Vagina (tissue), 2 donors: Measurements from ENCODE around the gene EVL. TPM values are rescaled to one million over a fixed set of nuclear protein-coding genes. Genes with fewer than 3 reads are reported as not detected.

ENCODE experiments used
- DNase-seq, 2 donors: peaks; one replicate each; pipeline ENCODE4 v3.0.0-alpha.2; 2017; ENCODE audit errors: extremely low spot score in 2 of 2
- H3K27ac ChIP-seq: fragments of 200-600 bp; sonication (generic); one replicate; pipeline ENCODE4 v1.5.1; 2019
- H3K27me3 ChIP-seq: fragments of 200-600 bp; sonication (generic); one replicate; pipeline ENCODE4 v1.5.1; 2019
- H3K36me3 ChIP-seq, 2 donors: fragments of 200-600 bp; sonication (generic); one replicate each; pipeline ENCODE4 v1.5.1; 2017 to 2019
- H3K4me1 ChIP-seq: fragments of 200-600 bp; sonication (generic); one replicate; pipeline ENCODE4 v1.5.1; 2019
- H3K4me3 ChIP-seq, 2 donors: fragments of 200-600 bp; sonication (generic); 1 replicate in 1 of 2; 2 replicates in 1 of 2; pipeline ENCODE4 v1.5.1; 2016 to 2019
- H3K9me3 ChIP-seq: fragments of 200-600 bp; sonication (generic); one replicate; pipeline ENCODE4 v1.5.1; 2019
- POLR2A ChIP-seq, 2 donors: fragments of 450-650 bp; IDR thresholded peaks; one replicate each; pipeline ENCODE4 v1.6.1; 2017; ENCODE audit warnings: antibody characterized with exemption in 2 of 2, mild to moderate bottlenecking in 2 of 2, moderate library complexity in 2 of 2
- POLR2AphosphoS5 ChIP-seq, 2 donors: sonication (generic); formaldehyde crosslinking; IDR thresholded peaks; one replicate each; pipeline ENCODE4 v1.9.0; 2017; ENCODE audit warnings: antibody characterized with exemption in 2 of 2, mild to moderate bottlenecking in 2 of 2, low read depth in 1 of 2; ENCODE audit not compliant: insufficient read depth in 1 of 2
- intact Hi-C: fragments of 100-400 bp; cut with DNase I; formaldehyde crosslinking; loops from one replicate; pipeline ENCODE4 v1.15.1; 2023
- total RNA-seq: library from RNA; depleted of rRNA; stranded (reverse); fragments of >200 nt; gene quantifications from one replicate; pipeline ENCODE4 v1.2.3, GENCODE V29; 2016
- TF ChIP-seq, protein P1 (sequence below), 3 experiments: fragments of 450-650 bp in 2 of 3; fragments of 200-600 bp in 1 of 3; sonication (generic) in 1 of 3; IDR thresholded peaks; one replicate each; pipeline ENCODE4 v1.5.1; 2017 to 2019; ENCODE audit warnings: antibody characterized with exemption in 3 of 3, mild to moderate bottlenecking in 2 of 3, moderate library complexity in 2 of 3

The EVL gene
- total RNA-seq, 1 donor from 2014 or later = 112 TPM

DNA sequence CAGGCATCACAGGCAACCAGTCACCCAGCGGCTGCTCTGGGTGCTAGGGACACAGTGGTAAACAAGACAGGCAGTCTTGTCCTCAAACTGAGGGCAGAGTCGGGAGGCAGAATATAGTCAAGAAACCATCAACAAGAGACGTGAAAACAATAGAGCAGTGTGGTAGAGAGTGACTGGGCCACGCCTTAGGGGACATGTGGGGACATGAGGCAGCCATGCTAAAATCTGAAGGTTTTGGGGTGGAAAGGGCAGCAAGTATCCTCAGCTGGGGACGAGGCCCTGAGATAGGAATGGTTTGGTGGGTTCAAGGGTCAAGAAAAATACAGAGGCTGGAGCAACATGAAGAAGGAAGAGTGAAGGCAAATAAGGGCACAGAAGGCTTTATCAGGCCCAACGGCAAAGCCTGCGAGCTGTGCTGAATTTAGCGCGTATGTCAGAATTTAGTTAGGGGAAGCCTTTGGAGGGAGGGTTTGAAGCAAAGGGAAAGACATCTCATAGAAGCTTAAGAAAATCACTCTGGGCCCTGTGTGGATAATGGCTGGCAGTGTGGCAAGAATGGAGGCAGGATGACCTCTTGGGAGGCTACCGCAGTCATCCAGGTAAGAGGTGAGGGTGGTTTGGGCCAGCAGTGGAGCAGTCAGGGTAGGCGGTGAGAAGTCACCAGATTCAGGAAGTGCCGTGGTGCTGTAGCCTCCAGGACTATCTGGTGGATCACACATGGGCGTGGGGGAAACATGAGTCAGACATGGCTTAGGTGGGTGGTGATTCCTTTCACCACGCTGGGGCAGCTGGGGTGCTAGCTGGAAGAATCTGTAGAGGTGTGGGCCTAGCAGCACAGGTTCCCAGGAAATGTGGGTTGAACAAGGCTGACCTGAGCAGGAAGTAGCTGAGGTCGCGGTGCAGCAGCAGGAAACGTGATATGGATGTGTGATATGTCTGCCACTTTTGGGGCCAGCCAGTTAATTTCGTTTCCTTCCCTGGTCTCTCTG, 3.0 kb downstream of the EVL start:
- Histone ChIP-seq H3K4me1 (peaks cover 42% of the 10 kb centered on the region), H3K36me3 (no peaks in the 10 kb centered on the region), H3K9me3 (no peaks in the 10 kb centered on the region), H3K27me3 (no peaks in the 10 kb centered on the region), H3K4me3 (peak overlapping the region in 1 of 2 donors; percentile 15), H3K27ac (peak overlapping the region; percentile 70)
- intact Hi-C loops = no loop called here
- TF ChIP-seq, protein P1, sequence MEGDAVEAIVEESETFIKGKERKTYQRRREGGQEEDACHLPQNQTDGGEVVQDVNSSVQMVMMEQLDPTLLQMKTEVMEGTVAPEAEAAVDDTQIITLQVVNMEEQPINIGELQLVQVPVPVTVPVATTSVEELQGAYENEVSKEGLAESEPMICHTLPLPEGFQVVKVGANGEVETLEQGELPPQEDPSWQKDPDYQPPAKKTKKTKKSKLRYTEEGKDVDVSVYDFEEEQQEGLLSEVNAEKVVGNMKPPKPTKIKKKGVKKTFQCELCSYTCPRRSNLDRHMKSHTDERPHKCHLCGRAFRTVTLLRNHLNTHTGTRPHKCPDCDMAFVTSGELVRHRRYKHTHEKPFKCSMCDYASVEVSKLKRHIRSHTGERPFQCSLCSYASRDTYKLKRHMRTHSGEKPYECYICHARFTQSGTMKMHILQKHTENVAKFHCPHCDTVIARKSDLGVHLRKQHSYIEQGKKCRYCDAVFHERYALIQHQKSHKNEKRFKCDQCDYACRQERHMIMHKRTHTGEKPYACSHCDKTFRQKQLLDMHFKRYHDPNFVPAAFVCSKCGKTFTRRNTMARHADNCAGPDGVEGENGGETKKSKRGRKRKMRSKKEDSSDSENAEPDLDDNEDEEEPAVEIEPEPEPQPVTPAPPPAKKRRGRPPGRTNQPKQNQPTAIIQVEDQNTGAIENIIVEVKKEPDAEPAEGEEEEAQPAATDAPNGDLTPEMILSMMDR (IDR thresholded peaks at IDR 0.05) = no peak
- peak in 1 of 2 donors; percentile 47 for TF ChIP-seq POLR2AphosphoS5 (IDR thresholded peaks at IDR 0.05; ENCODE audit: insufficient read depth in 1 of 2, low read depth in 1 of 2)
- DNase-seq = no peak

- DNase-seq = no peak
- Histone ChIP-seq H3K27ac (peak overlapping the region; percentile 39), H3K4me3 (no peak overlapping the region), H3K9me3 (no peaks in the 10 kb centered on the region), H3K27me3 (no peaks in the 10 kb centered on the region), H3K36me3 (no peaks in the 10 kb centered on the region), H3K4me1 (peaks cover 52% of the 10 kb centered on the region)
- intact Hi-C loops = no loop called here
- no peak for TF ChIP-seq POLR2A (IDR thresholded peaks at IDR 0.05)
- TF ChIP-seq POLR2AphosphoS5 (IDR thresholded peaks at IDR 0.05; ENCODE audit: insufficient read depth in 1 of 2, low read depth in 1 of 2) = no peak
- TF ChIP-seq, protein P1 (IDR thresholded peaks at IDR 0.05) = no peak
These were observed 4.1 kb downstream of the EVL start for GRCh38 chr14:100069161-100069800.

DNA sequence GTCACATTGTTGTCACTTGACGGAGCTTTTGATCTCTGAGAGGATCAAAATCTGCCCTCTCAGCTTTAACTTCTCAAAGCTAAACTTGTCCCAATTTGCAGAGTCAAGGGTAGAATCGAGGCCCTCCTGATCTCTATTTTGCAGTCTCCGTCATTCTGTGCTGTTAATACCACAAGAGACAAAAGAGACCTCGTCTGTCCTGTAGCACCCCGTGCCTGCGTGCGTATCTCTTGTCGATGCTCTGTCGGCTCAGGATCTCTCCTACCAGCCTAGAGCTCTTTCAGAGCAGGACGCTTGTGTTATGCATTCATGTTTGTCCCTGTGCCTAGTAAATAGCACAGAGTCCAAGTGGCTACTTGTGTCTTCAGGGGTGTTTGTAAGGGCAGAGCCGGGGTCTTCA, 5.1 kb downstream of the EVL start:
- Histone ChIP-seq H3K36me3 (no peaks in the 10 kb centered on the region), H3K27ac (no peak overlapping the region), H3K27me3 (no peaks in the 10 kb centered on the region), H3K4me1 (peaks cover 56% of the 10 kb centered on the region), H3K4me3 (no peak overlapping the region), H3K9me3 (no peaks in the 10 kb centered on the region)
- TF ChIP-seq POLR2A (IDR thresholded peaks at IDR 0.05) (no peak), POLR2AphosphoS5 (IDR thresholded peaks at IDR 0.05; ENCODE audit: insufficient read depth in 1 of 2, low read depth in 1 of 2) (no peak)
- TF ChIP-seq, protein P1 (IDR thresholded peaks at IDR 0.05) = no peak
- intact Hi-C loops = loop anchor here (5.0 kb wide), 1 partner anchor 598 kb away; no protein-coding TSS in a partner anchor
- DNase-seq = no peak

- H3K27me3 ChIP-seq = no peaks in the 10 kb centered on the region
- peaks cover 61% of the 10 kb centered on the region for H3K4me1 ChIP-seq
- intact Hi-C loops = loop anchor here (5.0 kb wide), 1 partner anchor 599 kb away; no protein-coding TSS in a partner anchor
- no peak overlapping the region for H3K27ac ChIP-seq
- H3K4me3 ChIP-seq = no peak overlapping the region
- no peaks in the 10 kb centered on the region for H3K36me3 ChIP-seq
- DNase-seq = no peak
- TF ChIP-seq, protein P1 (IDR thresholded peaks at IDR 0.05) = no peak
- no peak for TF ChIP-seq POLR2AphosphoS5 (IDR thresholded peaks at IDR 0.05; ENCODE audit: insufficient read depth in 1 of 2, low read depth in 1 of 2)
- no peak for TF ChIP-seq POLR2A (IDR thresholded peaks at IDR 0.05)
- H3K9me3 ChIP-seq = no peaks in the 10 kb centered on the region
These were observed 6.3 kb downstream of the EVL start for GRCh38 chr14:100071545-100071944.
